HepG2 (cell line): ENCODE measurements around the gene PRR35. TPM values are rescaled to one million over a fixed set of nuclear protein-coding genes. Genes with fewer than 3 reads are reported as not detected.

ENCODE experiments used
- ARID5B ChIP-seq: IDR thresholded peaks from 2 replicates; pipeline ENCODE4 v1.4.0; 2020; ENCODE audit warnings: mild to moderate bottlenecking, missing genetic modification reagents
- CERS6 ChIP-seq: sonication (generic); formaldehyde crosslinking; IDR thresholded peaks from 2 replicates; pipeline ENCODE4 v1.5.0; 2020; ENCODE audit warnings: missing genetic modification reagents
- CHD4 ChIP-seq: fragments of 200-600 bp; sonication (generic); IDR thresholded peaks from 2 replicates; pipeline ENCODE4 v1.7.0; 2017; ENCODE audit warnings: mild to moderate bottlenecking, low read length, borderline replicate concordance
- CTCF ChIP-seq: sonication (generic); formaldehyde crosslinking; IDR thresholded peaks from 2 replicates; pipeline ENCODE4 v1.5.0; 2020; ENCODE audit warnings: mild to moderate bottlenecking, missing genetic modification reagents, moderate library complexity
- HNRNPUL1 ChIP-seq: fragments of 200-400 bp; formaldehyde crosslinking; IDR thresholded peaks from 2 replicates; pipeline ENCODE4 v1.6.1; 2017; ENCODE audit warnings: low read depth, mild to moderate bottlenecking, low read length, moderate library complexity
- ISL2 ChIP-seq: sonication (generic); formaldehyde crosslinking; IDR thresholded peaks from 2 replicates; pipeline ENCODE4 v1.5.0; 2020; ENCODE audit warnings: missing genetic modification reagents
- KLF16 ChIP-seq, 2 experiments: sonication (generic) in 1 of 2; formaldehyde crosslinking in 1 of 2; IDR thresholded peaks; 2 replicates each; pipeline versions ENCODE4 v1.6.1 to v1.8.0; 2016 to 2023; ENCODE audit warnings: missing genetic modification reagents in 2 of 2, missing compliant biosample characterization in 1 of 2
- MTERF4 ChIP-seq: sonication (generic); formaldehyde crosslinking; IDR thresholded peaks from 2 replicates; pipeline ENCODE4 v1.8.0; 2023; ENCODE audit warnings: mild to moderate bottlenecking, missing genetic modification reagents
- PTBP1 ChIP-seq: fragments of 200-400 bp; formaldehyde crosslinking; IDR thresholded peaks from 2 replicates; pipeline ENCODE4 v1.6.1; 2018; ENCODE audit warnings: low read length, low read depth; ENCODE audit not compliant: poor library complexity, severe bottlenecking
- REL ChIP-seq: sonication (generic); formaldehyde crosslinking; conservative IDR thresholded peaks from 2 replicates; pipeline ENCODE4 v1.8.0; 2022; ENCODE audit warnings: mild to moderate bottlenecking, missing genetic modification reagents, moderate library complexity
- SRF ChIP-seq: IDR thresholded peaks from 2 replicates; pipeline ENCODE4 v1.6.1; 2011; ENCODE audit warnings: mild to moderate bottlenecking, low read depth, low read length, moderate library complexity
- TAF15 ChIP-seq: fragments of 200-400 bp; formaldehyde crosslinking; IDR thresholded peaks from one replicate; pipeline ENCODE4 v1.6.1; 2018; ENCODE audit warnings: mild to moderate bottlenecking, low read depth, low read length; ENCODE audit not compliant: poor library complexity, severe bottlenecking
- TCF7L2 ChIP-seq: IDR thresholded peaks from 2 replicates; pipeline ENCODE4 v1.6.1; 2011; ENCODE audit warnings: mild to moderate bottlenecking, low read depth, low read length, moderate library complexity
- ZBTB38 ChIP-seq: sonication (generic); formaldehyde crosslinking; IDR thresholded peaks from 2 replicates; pipeline ENCODE4 v1.5.1; 2020; ENCODE audit warnings: mild to moderate bottlenecking, missing genetic modification reagents
- ZC3H4 ChIP-seq: sonication (generic); formaldehyde crosslinking; IDR thresholded peaks from 2 replicates; pipeline ENCODE4 v1.4.0; 2020; ENCODE audit warnings: missing genetic modification reagents, borderline replicate concordance
- ZFP62 ChIP-seq: sonication (generic); formaldehyde crosslinking; IDR thresholded peaks from 2 replicates; pipeline ENCODE4 v1.4.0; 2020; ENCODE audit warnings: missing genetic modification reagents
- ZNF33B ChIP-seq: sonication (generic); formaldehyde crosslinking; IDR thresholded peaks from 2 replicates; pipeline ENCODE4 v1.5.1; 2020; ENCODE audit warnings: mild to moderate bottlenecking, missing genetic modification reagents
- ZNF460 ChIP-seq: sonication (generic); formaldehyde crosslinking; IDR thresholded peaks from 2 replicates; pipeline ENCODE4 v1.5.1; 2020; ENCODE audit warnings: missing genetic modification reagents, mild to moderate bottlenecking, borderline replicate concordance
- ZNF558 ChIP-seq: sonication (generic); formaldehyde crosslinking; IDR thresholded peaks from 2 replicates; pipeline ENCODE4 v1.9.0; 2022; ENCODE audit warnings: mild to moderate bottlenecking, missing genetic modification reagents, borderline replicate concordance
- ZNF724P ChIP-seq: sonication (generic); formaldehyde crosslinking; IDR thresholded peaks from 2 replicates; pipeline ENCODE4 v1.8.0; 2022; ENCODE audit warnings: missing genetic modification reagents, borderline replicate concordance
- ZNF766 ChIP-seq: sonication (generic); formaldehyde crosslinking; IDR thresholded peaks from 2 replicates; pipeline ENCODE4 v1.5.0; 2020; ENCODE audit warnings: missing genetic modification reagents, borderline replicate concordance
- ZNF780A ChIP-seq: sonication (generic); formaldehyde crosslinking; IDR thresholded peaks from 2 replicates; pipeline ENCODE4 v1.8.0; 2022; ENCODE audit warnings: mild to moderate bottlenecking, missing genetic modification reagents, moderate library complexity
- polyA plus RNA-seq, 8 experiments: library from polyadenylated mRNA; depleted of rRNA in 3 of 8; stranded (reverse) in 7 of 8; unstranded in 1 of 8; fragments of >200 nt; fragmentation: Illumina TruSeq in 4 of 8; extraction: Trizol in 4 of 8; gene quantifications; 2 replicates each; pipeline versions ENCODE4 v1.2.1 to v1.2.3, GENCODE V29; 2011 to 2016; ENCODE audit warnings: low read depth in 4 of 8, missing spikeins in 1 of 8, mixed read lengths in 1 of 8; ENCODE audit not compliant: insufficient read depth in 1 of 8
- total RNA-seq, 5 experiments: library from RNA; depleted of rRNA; stranded (reverse); fragments of >200 nt; fragmentation: Illumina TruSeq; extraction: Trizol; gene quantifications; 2 replicates each; pipeline ENCODE4 v1.2.3, GENCODE V29; 2016; ENCODE audit warnings: low read depth in 1 of 5

The PRR35 gene
- total and polyA plus RNA-seq, 2 of the 13 experiments (the other 11 are each of a cell fraction or from before 2014, with no cell fraction given) = 0.07 to 0.16 TPM

- no peak for TF ChIP-seq REL (CRISPR knock-in tag)
- TF ChIP-seq ZC3H4 (CRISPR knock-in tag) = no peak
- TF ChIP-seq ZNF766 = peak; percentile 35; the same call in 1 of the 2 replicates
- no peak for TF ChIP-seq TAF15
- TF ChIP-seq ZNF558 = 0 out of 2 replicates have a peak, but pooled peaks have one; percentile 50
- no peak for TF ChIP-seq ZFP62
- 0 out of 2 replicates have a peak, but pooled peaks have one; percentile 45 for TF ChIP-seq MTERF4 (CRISPR knock-in tag)
- TF ChIP-seq TCF7L2 = no peak
- TF ChIP-seq ZBTB38 (CRISPR knock-in tag) = peak; percentile 87
- TF ChIP-seq PTBP1 = no peak
- no peak for TF ChIP-seq ZNF460
- TF ChIP-seq CERS6 (CRISPR knock-in tag) = no peak
- TF ChIP-seq HNRNPUL1 = no peak
- no peak for TF ChIP-seq ARID5B
- TF ChIP-seq ISL2 (CRISPR knock-in tag) = peak; percentile 35; the same call in 1 of the 2 replicates
- no peak for TF ChIP-seq ZNF780A
- TF ChIP-seq ZNF724P (CRISPR knock-in tag) = 0 out of 2 replicates have a peak, but pooled peaks have one; percentile 22
- TF ChIP-seq KLF16 (CRISPR knock-in tag; IDR thresholded peaks at IDR 0.05) = peak in 1 of 2 experiments; percentile 39; a peak in 1 of 4 replicates
- no peak for TF ChIP-seq ZNF33B
- no peak for TF ChIP-seq SRF
- TF ChIP-seq CHD4 = no peak
- TF ChIP-seq CTCF (CRISPR knock-in tag) = peak; percentile 98
These were observed 18.7 kb downstream of the PRR35 start (continued) for GRCh38 chr16:578870-579405.
